SJCRH30 (cell line): ENCODE results near the gene ELK3. TPM values are rescaled to one million over a fixed set of nuclear protein-coding genes. Genes with fewer than 3 reads are reported as not detected.
"Not testable (repeated sequence)": the region's sequence is repeated elsewhere in the genome, so short reads cannot be mapped to it uniquely, and the experiment has no call there.

Experiments used
- DNase-seq, 2 experiments: peaks; one replicate each; pipeline ENCODE4 v3.0.0-alpha.2; 2015 to 2020
- H3K27ac ChIP-seq: fragments of 250-450 bp; sonication (Bioruptor Pico); 2 replicates; pipeline ENCODE4 v1.5.1; 2020; ENCODE audit warnings: mild to moderate bottlenecking, moderate library complexity
- H3K27me3 ChIP-seq: fragments of 250-450 bp; sonication (Bioruptor Pico); 2 replicates; pipeline ENCODE4 v1.5.1; 2020; ENCODE audit warnings: mild to moderate bottlenecking, moderate library complexity
- H3K36me3 ChIP-seq: fragments of 250-450 bp; sonication (Bioruptor Pico); 2 replicates; pipeline ENCODE4 v1.5.1; 2020; ENCODE audit warnings: mild to moderate bottlenecking, moderate library complexity
- H3K4me1 ChIP-seq: fragments of 250-450 bp; sonication (Bioruptor Pico); 2 replicates; pipeline ENCODE4 v1.5.1; 2020; ENCODE audit warnings: mild to moderate bottlenecking, moderate library complexity
- H3K4me3 ChIP-seq: fragments of 250-450 bp; sonication (Bioruptor Pico); 2 replicates; pipeline ENCODE4 v1.5.1; 2020; ENCODE audit warnings: mild to moderate bottlenecking, moderate library complexity
- H3K9me3 ChIP-seq: fragments of 250-450 bp; sonication (Bioruptor Pico); replicated peaks from 2 replicates; pipeline ENCODE4 v1.5.1; 2020; ENCODE audit warnings: mild to moderate bottlenecking, moderate library complexity
- total RNA-seq: library from RNA; depleted of rRNA; stranded (reverse); fragments of >200 nt; shearing (Covaris generic); gene quantifications from 2 replicates; pipeline ENCODE4 v1.2.3, GENCODE V29; 2014; rRNA removed

Gene ELK3
- total RNA-seq, 1 experiment from 2014 or later, result 31.8 TPM

GRCh38 chr12:96301732-96302131 lies 107.6 kb downstream of the ELK3 start:
- H3K9me3 ChIP-seq, result no peaks in the 10 kb centered on the region
- no peak overlapping the region for H3K27ac ChIP-seq
- no peaks in the 10 kb centered on the region for H3K27me3 ChIP-seq
- H3K4me1 ChIP-seq, result no peaks in the 10 kb centered on the region
- no peak overlapping the region for H3K4me3 ChIP-seq
- peaks cover 11% of the 10 kb centered on the region for H3K36me3 ChIP-seq
- DNase-seq, result no peak

DNA sequence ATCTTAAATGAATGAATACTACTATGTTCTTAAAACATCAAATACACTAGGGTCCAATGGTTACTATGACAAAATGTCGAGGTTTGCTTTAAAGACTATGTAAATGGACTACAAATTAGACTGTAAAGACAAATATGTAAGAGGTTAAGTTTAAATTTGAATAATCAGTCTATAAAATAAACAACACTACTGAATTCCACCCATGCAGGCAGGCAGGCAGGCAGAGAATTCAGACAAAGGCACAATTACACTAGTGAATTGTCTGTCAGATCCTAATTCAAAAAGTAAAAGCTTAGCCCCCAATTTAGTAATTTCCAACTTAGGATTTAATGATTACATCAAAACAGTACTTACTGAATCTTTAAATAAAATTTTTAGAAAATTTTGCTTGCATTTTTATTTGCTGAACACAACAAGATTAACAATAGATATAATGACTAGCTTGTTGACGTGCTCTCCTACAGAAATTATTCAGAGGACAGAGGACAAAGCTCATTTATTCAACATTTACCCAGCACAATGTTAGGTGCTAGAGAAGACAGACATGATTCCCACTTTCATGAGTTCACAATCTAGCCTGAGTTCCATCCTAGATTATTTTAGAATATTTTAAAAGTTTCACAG lies 108.6 kb downstream of the ELK3 start:
- H3K27ac ChIP-seq, result no peak overlapping the region
- peaks cover 11% of the 10 kb centered on the region for H3K36me3 ChIP-seq
- DNase-seq, result no peak
- no peaks in the 10 kb centered on the region for H3K4me1 ChIP-seq
- H3K9me3 ChIP-seq, result no peaks in the 10 kb centered on the region
- H3K27me3 ChIP-seq, result no peaks in the 10 kb centered on the region
- no peak overlapping the region for H3K4me3 ChIP-seq

- Histone ChIP-seq H3K27ac (no peak overlapping the region), H3K27me3 (no peaks in the 10 kb centered on the region), H3K4me3 (no peak overlapping the region), H3K9me3 (no peaks in the 10 kb centered on the region), H3K4me1 (no peaks in the 10 kb centered on the region), H3K36me3 (peaks cover 6% of the 10 kb centered on the region)
- DNase-seq, result no peak
Measured at GRCh38 chr12:96303653-96304052, 109.5 kb downstream of the ELK3 start.

DNA sequence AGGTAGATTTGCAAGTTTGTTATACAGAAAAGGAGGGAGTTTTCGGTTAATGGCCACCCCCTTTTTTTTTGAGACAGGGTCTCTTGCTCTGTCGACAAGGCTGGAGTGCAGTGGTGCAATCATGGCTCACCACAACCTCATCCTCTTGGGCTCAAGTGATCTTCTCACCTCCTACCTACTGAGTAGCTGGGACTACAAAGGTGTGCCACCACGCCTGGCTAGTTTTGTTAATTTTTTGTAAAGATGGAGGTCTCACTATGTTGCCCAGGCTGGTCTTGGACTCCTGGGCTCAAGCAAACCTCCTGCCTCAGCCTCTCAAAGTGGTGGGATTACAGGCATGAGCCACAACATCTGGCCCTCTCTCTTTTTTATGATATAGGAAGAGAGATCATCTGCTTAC lies 111.5 kb downstream of the ELK3 start:
- H3K36me3 ChIP-seq, result no peaks in the 10 kb centered on the region; the same call in 1 of the 2 replicates
- no peaks in the 10 kb centered on the region for H3K4me1 ChIP-seq
- H3K27me3 ChIP-seq, result no peaks in the 10 kb centered on the region
- no peak overlapping the region for H3K27ac ChIP-seq
- 0 out of 2 replicates have a peak, but pooled peaks cover 3% of the 10 kb centered on the region for H3K9me3 ChIP-seq
- H3K4me3 ChIP-seq, result no peak overlapping the region
- no peak for DNase-seq

- 0 out of 2 replicates have a peak, but pooled peaks cover 3% of the 10 kb centered on the region for H3K9me3 ChIP-seq
- H3K36me3 ChIP-seq, result no peaks in the 10 kb centered on the region; the same call in 1 of the 2 replicates
- no peaks in the 10 kb centered on the region for H3K4me1 ChIP-seq
- no peak overlapping the region for H3K4me3 ChIP-seq
- DNase-seq, result no peak
- no peak overlapping the region for H3K27ac ChIP-seq
- H3K27me3 ChIP-seq, result no peaks in the 10 kb centered on the region
Measured at GRCh38 chr12:96308881-96309280, 114.7 kb downstream of the ELK3 start.

GRCh38 chr12:96310067-96310466 lies 115.9 kb downstream of the ELK3 start:
- DNase-seq, result no peak
- Histone ChIP-seq H3K36me3 (no peaks in the 10 kb centered on the region; the same call in 1 of the 2 replicates), H3K4me3 (no peak overlapping the region), H3K27ac (no peak overlapping the region), H3K27me3 (no peaks in the 10 kb centered on the region), H3K9me3 (0 out of 2 replicates have a peak, but pooled peaks cover 3% of the 10 kb centered on the region), H3K4me1 (no peaks in the 10 kb centered on the region)

DNA sequence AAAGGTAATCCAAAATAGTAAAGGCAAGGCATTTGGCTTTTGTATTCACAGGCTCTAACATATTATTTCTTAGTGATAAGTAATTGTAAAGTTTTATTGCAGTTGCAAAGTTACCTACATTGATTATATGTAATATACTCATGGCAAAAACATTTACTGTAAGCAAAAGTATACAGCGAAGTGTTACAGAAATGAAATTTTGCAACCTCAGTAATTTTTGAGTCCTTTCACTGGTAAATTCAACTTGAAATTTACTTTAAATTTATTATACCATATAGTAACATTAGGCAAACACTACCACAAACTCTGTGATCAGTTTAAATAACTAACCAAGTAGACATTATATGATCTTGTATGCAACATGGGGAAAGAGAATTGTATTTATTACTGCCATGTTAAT lies 117.0 kb downstream of the ELK3 start:
- H3K4me3 ChIP-seq, result no peak overlapping the region
- no peaks in the 10 kb centered on the region; the same call in 1 of the 2 replicates for H3K36me3 ChIP-seq
- DNase-seq, result no peak
- no peak overlapping the region for H3K27ac ChIP-seq
- H3K27me3 ChIP-seq, result no peaks in the 10 kb centered on the region
- H3K9me3 ChIP-seq, result 0 out of 2 replicates have a peak, but pooled peaks cover 3% of the 10 kb centered on the region
- no peaks in the 10 kb centered on the region for H3K4me1 ChIP-seq

- H3K4me1 ChIP-seq, result no peaks in the 10 kb centered on the region
- H3K9me3 ChIP-seq, result 0 out of 2 replicates have a peak, but pooled peaks cover 3% of the 10 kb centered on the region
- H3K36me3 ChIP-seq, result no peaks in the 10 kb centered on the region; the same call in 1 of the 2 replicates
- no peak overlapping the region for H3K27ac ChIP-seq
- no peaks in the 10 kb centered on the region for H3K27me3 ChIP-seq
- H3K4me3 ChIP-seq, result no peak overlapping the region
- DNase-seq, result no peak
Measured at GRCh38 chr12:96313606-96314005, 119.4 kb downstream of the ELK3 start.

DNA sequence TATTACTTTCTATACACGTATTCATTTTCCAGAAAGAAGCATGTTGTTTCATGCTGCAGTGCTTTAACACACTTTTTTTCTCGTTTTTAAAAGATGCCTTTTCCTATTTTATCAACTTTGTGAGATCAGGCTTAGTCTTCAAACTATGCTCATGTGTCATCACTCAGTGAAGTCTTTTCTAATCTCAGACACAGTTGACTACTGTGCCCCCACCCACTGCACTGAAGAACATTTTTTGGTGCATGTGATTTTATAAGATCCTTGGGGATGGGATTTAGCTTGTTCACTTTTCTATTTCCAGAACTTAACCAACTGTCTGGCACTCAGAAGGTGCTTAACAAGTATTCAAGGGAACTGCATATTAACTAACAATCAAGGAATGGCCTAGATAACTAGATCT lies 120.5 kb downstream of the ELK3 start:
- H3K27ac ChIP-seq, result no peak overlapping the region
- no peaks in the 10 kb centered on the region; the same call in 1 of the 2 replicates for H3K36me3 ChIP-seq
- H3K4me1 ChIP-seq, result no peaks in the 10 kb centered on the region
- no peak overlapping the region for H3K4me3 ChIP-seq
- DNase-seq, result no peak
- no peaks in the 10 kb centered on the region for H3K27me3 ChIP-seq
- H3K9me3 ChIP-seq, result 0 out of 2 replicates have a peak, but pooled peaks cover 2% of the 10 kb centered on the region

GRCh38 chr12:96315741-96316481 lies 121.7 kb downstream of the ELK3 start:
- H3K9me3 ChIP-seq, H3K36me3 ChIP-seq, H3K4me1 ChIP-seq, H3K27me3 ChIP-seq, H3K27ac ChIP-seq, H3K4me3 ChIP-seq, DNase-seq: not testable (repeated sequence)

GRCh38 chr12:96317801-96318200 lies 123.6 kb downstream of the ELK3 start:
- H3K9me3 ChIP-seq, H3K36me3 ChIP-seq, DNase-seq, H3K27ac ChIP-seq, H3K4me3 ChIP-seq, H3K4me1 ChIP-seq, H3K27me3 ChIP-seq: not testable (repeated sequence)

Other genes with a start within 250 kb of the ELK3 start
- 0.04 TPM in 1 of 2 replicates, not detected in the other for gene HAL, start 198.0 kb upstream of the ELK3 start, total RNA-seq
- 78.9 and 85.6 TPM in 2 replicates for gene LTA4H, start 158.8 kb upstream of the ELK3 start, total RNA-seq
- 20.7 and 28.0 TPM in 2 replicates for gene CDK17, start 206.1 kb downstream of the ELK3 start, total RNA-seq